ENCODE data around the gene XCL2.

Gene XCL2

GRCh38 chr1:168506204-168506819 lies 37.5 kb downstream of the XCL2 start:
- DNase-seq (ENCODE audit: low read depth, low spot score) = peak; percentile 61

GRCh38 chr1:168505006-168505405 lies 38.8 kb downstream of the XCL2 start:
- DNase-seq (ENCODE audit: low read depth, low spot score) = no peak
- in situ Hi-C loops (cut with HindIII; ENCODE audit: low sequenced_read_pairs) = no loop called here
- TF ChIP-seq CTCF (IDR thresholded peaks at IDR 0.05; ENCODE audit: low read depth, low read length) = no peak
- H3K4me3 ChIP-seq (ENCODE audit: low read depth, low read length) = no peak overlapping the region

More at GRCh38 chr1:168506204-168506819, 37.5 kb downstream of the XCL2 start:
- TF ChIP-seq CTCF (IDR thresholded peaks at IDR 0.05; ENCODE audit: low read depth, low read length) = no peak
- H3K4me3 ChIP-seq (ENCODE audit: low read depth, low read length) = no peak overlapping the region
- in situ Hi-C loops (cut with HindIII; ENCODE audit: low sequenced_read_pairs) = no loop called here

- no peak for DNase-seq (ENCODE audit: low read depth, low spot score)
- TF ChIP-seq CTCF (IDR thresholded peaks at IDR 0.05; ENCODE audit: low read depth, low read length) = no peak
- in situ Hi-C loops (cut with HindIII; ENCODE audit: low sequenced_read_pairs) = no loop called here
- H3K4me3 ChIP-seq (ENCODE audit: low read depth, low read length) = no peak overlapping the region
Measured at GRCh38 chr1:168504064-168504837, 39.5 kb downstream of the XCL2 start.

GRCh38 chr1:168499688-168500049 lies 44.1 kb downstream of the XCL2 start:
- TF ChIP-seq CTCF (IDR thresholded peaks at IDR 0.05; ENCODE audit: low read depth, low read length) = no peak
- in situ Hi-C loops (cut with HindIII; ENCODE audit: low sequenced_read_pairs) = no loop called here
- DNase-seq (ENCODE audit: low read depth, low spot score) = peak; percentile 12
- no peak overlapping the region for H3K4me3 ChIP-seq (ENCODE audit: low read depth, low read length)

GRCh38 chr1:168498956-168499687 lies 44.7 kb downstream of the XCL2 start:
- no peak for TF ChIP-seq CTCF (IDR thresholded peaks at IDR 0.05; ENCODE audit: low read depth, low read length)
- in situ Hi-C loops (cut with HindIII; ENCODE audit: low sequenced_read_pairs) = no loop called here
- no peak for DNase-seq (ENCODE audit: low read depth, low spot score)
- H3K4me3 ChIP-seq (ENCODE audit: low read depth, low read length) = no peak overlapping the region

- peak; percentile 57 for DNase-seq (ENCODE audit: low read depth, low spot score)
- TF ChIP-seq CTCF (IDR thresholded peaks at IDR 0.05; ENCODE audit: low read depth, low read length) = no peak
- no peak overlapping the region for H3K4me3 ChIP-seq (ENCODE audit: low read depth, low read length)
- in situ Hi-C loops (cut with HindIII; ENCODE audit: low sequenced_read_pairs) = no loop called here
Measured at GRCh38 chr1:168498159-168498631, 45.6 kb downstream of the XCL2 start.

Data from astrocyte of the spinal cord (primary cell).